Suprapubic skin (tissue), 4 donors: ENCODE data around the gene CDK5R1.

Experiments used
- EP300 ChIP-seq: sonication (generic); formaldehyde crosslinking; IDR thresholded peaks from one replicate; pipeline ENCODE4 v1.6.1; 2017; ENCODE audit warnings: antibody characterized with exemption
- POLR2A ChIP-seq, 2 donors: fragments of 450-650 bp; IDR thresholded peaks; one replicate each; pipeline ENCODE4 v1.6.1; 2017; ENCODE audit warnings: antibody characterized with exemption in 2 of 2, mild to moderate bottlenecking in 2 of 2, moderate library complexity in 2 of 2
- POLR2AphosphoS5 ChIP-seq, 3 donors: sonication (generic); formaldehyde crosslinking; IDR thresholded peaks; one replicate each; pipeline ENCODE4 v1.6.1; 2017; ENCODE audit warnings: antibody characterized with exemption in 3 of 3
- TF ChIP-seq, protein P1 (sequence below), 2 donors: fragments of 200-600 bp in 1 of 2; fragments of 450-650 bp in 1 of 2; sonication (generic) in 1 of 2; IDR thresholded peaks; one replicate each; pipeline ENCODE4 v1.5.1; 2016 to 2019; ENCODE audit warnings: antibody characterized with exemption in 2 of 2, mild to moderate bottlenecking in 1 of 2, moderate library complexity in 1 of 2

DNA sequence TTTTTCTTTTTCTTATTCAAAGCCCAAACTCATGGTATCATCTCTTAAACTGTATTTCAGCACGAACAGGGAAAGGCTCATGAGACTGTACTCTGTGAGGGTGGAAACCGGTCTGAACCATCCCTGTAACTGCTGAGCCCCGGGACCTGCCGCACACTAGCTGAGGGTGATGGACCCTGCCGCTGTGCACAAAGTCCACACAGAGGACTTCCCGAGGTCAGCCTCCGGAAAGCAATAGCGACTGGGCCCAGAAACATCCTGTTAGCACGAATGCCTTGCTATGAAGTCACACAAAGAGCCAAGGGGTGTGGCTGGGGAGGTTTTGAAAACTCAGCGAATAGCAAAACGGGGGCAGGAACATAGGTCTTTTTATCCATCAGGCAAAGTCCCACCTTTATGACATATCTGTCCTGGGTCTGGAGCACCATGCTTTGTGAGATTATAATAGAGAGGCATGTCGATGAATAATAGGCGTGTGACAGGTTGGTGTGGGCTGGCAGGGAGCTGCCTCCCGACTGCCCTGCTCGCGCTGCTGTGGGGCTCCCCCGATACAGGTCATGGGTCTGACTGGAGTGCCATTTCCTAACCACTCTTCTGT lies 33.4 kb downstream of the CDK5R1 start:
- TF ChIP-seq, protein P1, sequence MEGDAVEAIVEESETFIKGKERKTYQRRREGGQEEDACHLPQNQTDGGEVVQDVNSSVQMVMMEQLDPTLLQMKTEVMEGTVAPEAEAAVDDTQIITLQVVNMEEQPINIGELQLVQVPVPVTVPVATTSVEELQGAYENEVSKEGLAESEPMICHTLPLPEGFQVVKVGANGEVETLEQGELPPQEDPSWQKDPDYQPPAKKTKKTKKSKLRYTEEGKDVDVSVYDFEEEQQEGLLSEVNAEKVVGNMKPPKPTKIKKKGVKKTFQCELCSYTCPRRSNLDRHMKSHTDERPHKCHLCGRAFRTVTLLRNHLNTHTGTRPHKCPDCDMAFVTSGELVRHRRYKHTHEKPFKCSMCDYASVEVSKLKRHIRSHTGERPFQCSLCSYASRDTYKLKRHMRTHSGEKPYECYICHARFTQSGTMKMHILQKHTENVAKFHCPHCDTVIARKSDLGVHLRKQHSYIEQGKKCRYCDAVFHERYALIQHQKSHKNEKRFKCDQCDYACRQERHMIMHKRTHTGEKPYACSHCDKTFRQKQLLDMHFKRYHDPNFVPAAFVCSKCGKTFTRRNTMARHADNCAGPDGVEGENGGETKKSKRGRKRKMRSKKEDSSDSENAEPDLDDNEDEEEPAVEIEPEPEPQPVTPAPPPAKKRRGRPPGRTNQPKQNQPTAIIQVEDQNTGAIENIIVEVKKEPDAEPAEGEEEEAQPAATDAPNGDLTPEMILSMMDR (IDR thresholded peaks at IDR 0.05): no peak
- no peak for TF ChIP-seq POLR2AphosphoS5 (IDR thresholded peaks at IDR 0.05)
- no peak for TF ChIP-seq POLR2A (IDR thresholded peaks at IDR 0.05)
- TF ChIP-seq EP300: no peak
